GM13977 (cell line): ENCODE results near the gene PPP6R2.
A peak's percentile ranks its signal among the peaks of the same experiment; 100 is the strongest.

Experiments used
- DNase-seq: peaks from one replicate; pipeline ENCODE4 v3.0.0; 2012; ENCODE audit warnings: low spot score
- CTCF ChIP-seq: IDR thresholded peaks from 2 replicates; pipeline ENCODE4 v1.5.1; 2012; ENCODE audit warnings: mild to moderate bottlenecking, control low read depth; ENCODE audit not compliant: insufficient read depth; ENCODE audit errors: extremely low read depth, missing control alignments
- in situ Hi-C: fragments of 300-500 bp; cut with MboI; formaldehyde crosslinking; loops from one replicate; pipeline ENCODE4 v1.12.0; 2022; ENCODE audit warnings: low sequenced_read_pairs, low pct_unique_long_range_greater_than_20kb, mixed read lengths, inconsistent platforms; ENCODE audit not compliant: unreplicated experiment

PPP6R2 gene

GRCh38 chr22:50306753-50307749 is 36.1 kb upstream of the PPP6R2 start, which contains the start of gene PLXNB2:
Gene PLXNB2, minus strand, starts transcription at chr22:50307646. Its CDS starts 17,062 bp downstream, at chr22:50290584.
- in situ Hi-C loops: no loop called here
- DNase-seq: peak; percentile 96
- TF ChIP-seq CTCF: no peak

DNA sequence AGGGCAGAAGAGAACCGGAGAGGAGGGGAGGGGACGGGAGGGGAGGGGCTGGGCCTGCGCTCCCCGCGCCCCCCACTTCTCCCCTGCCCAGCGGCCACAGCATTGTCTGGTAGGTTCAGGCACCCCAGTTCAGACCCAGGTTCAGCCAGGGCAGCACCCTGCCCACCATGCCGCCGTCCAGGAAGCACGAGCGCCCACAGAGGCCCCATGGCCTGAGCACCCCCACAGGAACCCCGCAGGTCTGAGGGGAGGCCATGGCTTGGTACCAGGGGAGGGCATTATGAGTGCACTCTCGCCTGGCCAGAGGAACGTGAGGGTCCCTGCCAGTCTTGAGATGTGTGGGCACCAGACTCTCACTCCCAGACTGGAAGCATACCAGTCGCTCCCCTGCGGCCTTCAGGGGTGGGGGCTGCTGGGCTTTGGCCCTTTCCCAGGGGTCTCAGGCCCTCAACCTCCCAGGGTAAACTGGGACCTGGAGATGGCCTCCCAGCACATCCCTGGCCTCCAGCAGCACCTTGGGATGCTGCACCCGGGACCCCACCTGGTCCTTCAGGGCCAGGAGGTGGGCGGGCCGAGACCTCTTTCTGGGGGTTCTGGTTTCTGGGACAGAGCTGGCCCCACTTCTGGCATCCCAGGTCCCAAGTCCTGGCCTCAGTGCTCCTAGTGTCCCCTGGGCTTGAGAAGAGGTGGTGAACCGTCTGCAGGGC is 35.1 kb upstream of the PPP6R2 start:
- no peak for TF ChIP-seq CTCF
- in situ Hi-C loops: no loop called here
- no peak for DNase-seq

GRCh38 chr22:50308597-50308935 is 34.6 kb upstream of the PPP6R2 start:
- DNase-seq: no peak
- no peak for TF ChIP-seq CTCF
- in situ Hi-C loops: no loop called here

- no peak for TF ChIP-seq CTCF
- no peak for DNase-seq
- in situ Hi-C loops: no loop called here
These were observed 34.0 kb upstream of the PPP6R2 start for GRCh38 chr22:50308986-50309600.

- no peak for TF ChIP-seq CTCF
- in situ Hi-C loops: no loop called here
- DNase-seq: no peak
These were observed 33.5 kb upstream of the PPP6R2 start for GRCh38 chr22:50309601-50309991.

DNA sequence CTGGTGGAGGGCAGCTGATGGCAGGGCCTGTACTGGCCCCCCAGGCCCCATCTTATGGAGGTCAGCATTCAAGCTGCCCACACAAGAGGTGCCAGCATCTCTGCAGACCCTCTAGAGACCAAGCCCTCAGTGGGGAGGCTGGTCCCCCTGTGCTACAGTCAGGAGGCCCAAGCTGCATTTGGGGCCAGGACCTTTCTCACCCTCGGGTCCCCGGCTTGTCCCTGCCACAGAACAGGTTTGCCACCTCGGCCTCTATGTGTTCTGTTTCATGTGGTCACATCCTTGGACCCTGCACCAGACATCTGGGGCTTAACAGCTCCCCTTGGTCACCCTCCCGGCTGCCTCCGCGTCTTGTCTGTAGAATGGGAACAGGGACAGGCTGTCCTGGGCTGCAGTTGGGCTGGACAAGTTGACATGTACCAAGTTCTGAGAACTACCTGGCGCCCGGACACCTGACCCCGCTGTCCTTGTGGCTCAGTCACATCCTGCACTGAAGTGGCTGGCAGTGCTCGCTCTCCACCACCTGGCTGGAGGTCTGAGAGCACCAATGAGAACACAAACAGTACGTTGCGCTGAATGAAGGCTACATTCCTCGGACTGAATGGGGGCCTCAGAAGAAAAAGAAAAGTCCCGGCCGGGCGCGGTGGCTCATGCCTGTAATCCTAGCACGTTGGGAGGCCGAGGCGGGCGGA is 33.0 kb upstream of the PPP6R2 start:
- no peak for DNase-seq
- in situ Hi-C loops: no loop called here
- TF ChIP-seq CTCF: no peak
